HUES6 (cell line): ENCODE measurements around the gene THUMPD2.

Experiments used
- H3K27ac ChIP-seq: 2 replicates; pipeline ENCODE4 v1.7.0; 2013; ENCODE audit warnings: low read depth, mild to moderate bottlenecking, low read length, inconsistent platforms
- H3K27me3 ChIP-seq: 2 replicates; pipeline ENCODE4 v1.6.1; 2013; ENCODE audit warnings: low read length; ENCODE audit not compliant: control insufficient read depth, insufficient read depth
- H3K36me3 ChIP-seq: 2 replicates; pipeline ENCODE4 v1.6.1; 2013; ENCODE audit warnings: low read length; ENCODE audit not compliant: control insufficient read depth, insufficient read depth
- H3K4me1 ChIP-seq: 2 replicates; pipeline ENCODE4 v1.6.1; 2013; ENCODE audit warnings: low read length; ENCODE audit not compliant: control insufficient read depth, insufficient read depth
- H3K4me3 ChIP-seq: 2 replicates; pipeline ENCODE4 v1.5.1; 2013; ENCODE audit warnings: low read depth, low read length
- H3K9ac ChIP-seq: one replicate; pipeline ENCODE4 v1.6.1; 2013; ENCODE audit warnings: mild to moderate bottlenecking, low read length
- H3K9me3 ChIP-seq: 2 replicates; pipeline ENCODE4 v1.6.1; 2013; ENCODE audit warnings: low read depth, low read length; ENCODE audit not compliant: control insufficient read depth, insufficient read depth

Gene THUMPD2

GRCh38 chr2:39719317-39719716 lies 59.7 kb downstream of the THUMPD2 start:
- Histone ChIP-seq H3K9ac (no peak overlapping the region), H3K9me3 (no peaks in the 10 kb centered on the region), H3K36me3 (no peaks in the 10 kb centered on the region), H3K4me1 (peaks cover 14% of the 10 kb centered on the region), H3K27ac (no peak overlapping the region), H3K4me3 (no peak overlapping the region), H3K27me3 (no peaks in the 10 kb centered on the region)

DNA sequence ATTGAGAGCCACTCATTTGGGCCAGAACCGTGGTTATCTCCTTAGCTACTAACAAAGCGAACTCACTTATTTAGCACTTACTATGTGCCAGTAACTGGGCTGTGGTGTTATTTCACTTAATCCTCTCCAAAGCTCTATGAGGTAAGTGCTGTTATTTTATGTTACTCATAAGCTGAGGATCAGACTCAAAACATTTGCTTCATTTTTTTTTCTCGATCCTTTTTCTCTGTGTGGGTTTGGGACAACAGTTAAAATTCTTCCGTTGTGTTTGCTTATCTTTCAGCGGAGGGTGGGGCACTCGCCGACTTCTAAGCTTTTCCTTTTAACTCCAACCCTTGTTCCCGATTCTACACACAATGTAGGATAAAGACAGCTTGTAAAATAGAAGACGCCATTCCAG lies 60.6 kb downstream of the THUMPD2 start:
- H3K27ac ChIP-seq = no peak overlapping the region
- no peaks in the 10 kb centered on the region for H3K27me3 ChIP-seq
- H3K4me3 ChIP-seq = no peak overlapping the region
- H3K4me1 ChIP-seq = peaks cover 10% of the 10 kb centered on the region
- H3K9me3 ChIP-seq = no peaks in the 10 kb centered on the region
- H3K9ac ChIP-seq = no peak overlapping the region
- no peaks in the 10 kb centered on the region for H3K36me3 ChIP-seq

DNA sequence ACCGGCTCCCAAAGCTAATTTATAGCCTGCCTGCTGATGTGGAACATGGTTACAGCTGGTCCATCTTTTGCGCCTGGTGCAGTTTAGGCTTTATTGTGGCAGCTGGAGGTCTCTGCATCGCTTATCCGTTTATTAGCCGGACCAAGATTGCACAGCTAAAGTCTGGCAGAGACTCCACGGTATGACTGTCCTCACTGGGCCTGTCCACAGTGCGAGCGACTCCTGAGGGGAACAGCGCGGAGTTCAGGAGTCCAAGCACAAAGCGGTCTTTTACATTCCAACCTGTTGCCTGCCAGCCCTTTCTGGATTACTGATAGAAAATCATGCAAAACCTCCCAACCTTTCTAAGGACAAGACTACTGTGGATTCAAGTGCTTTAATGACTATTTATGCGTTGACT lies 62.0 kb downstream of the THUMPD2 start:
- H3K4me1 ChIP-seq = peaks cover 9% of the 10 kb centered on the region; the same call in 1 of the 2 replicates
- no peak overlapping the region for H3K4me3 ChIP-seq
- no peaks in the 10 kb centered on the region for H3K36me3 ChIP-seq
- H3K9ac ChIP-seq = no peak overlapping the region
- H3K27ac ChIP-seq = no peak overlapping the region
- no peaks in the 10 kb centered on the region for H3K27me3 ChIP-seq
- H3K9me3 ChIP-seq = no peaks in the 10 kb centered on the region

- no peak overlapping the region for H3K27ac ChIP-seq
- no peaks in the 10 kb centered on the region for H3K36me3 ChIP-seq
- no peak overlapping the region for H3K9ac ChIP-seq
- H3K4me1 ChIP-seq = peaks cover 3% of the 10 kb centered on the region; the same call in 1 of the 2 replicates
- no peaks in the 10 kb centered on the region for H3K9me3 ChIP-seq
- H3K27me3 ChIP-seq = no peaks in the 10 kb centered on the region
- no peak overlapping the region for H3K4me3 ChIP-seq
Observed at GRCh38 chr2:39715822-39716221, 63.2 kb downstream of the THUMPD2 start.

DNA sequence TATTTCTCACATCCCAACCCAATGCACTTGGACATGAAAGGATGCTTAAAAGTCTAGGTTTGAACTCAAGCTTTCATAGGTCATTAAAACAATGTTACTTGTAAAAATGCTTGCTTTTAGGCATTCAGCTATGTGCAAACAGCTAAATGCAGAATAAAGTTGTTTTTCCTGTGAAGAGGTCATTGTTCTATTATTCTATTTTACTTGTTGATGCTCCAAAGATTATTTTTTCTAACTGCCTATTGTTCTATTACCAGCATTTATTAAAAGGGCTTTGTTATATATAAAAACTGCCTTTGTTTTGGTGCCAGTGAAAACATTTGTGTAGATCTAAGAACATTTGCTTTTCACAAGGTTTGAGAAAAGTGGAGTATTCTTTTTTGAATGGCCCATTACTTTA lies 64.0 kb downstream of the THUMPD2 start:
- Histone ChIP-seq H3K4me3 (no peak overlapping the region), H3K27ac (no peak overlapping the region), H3K9ac (no peak overlapping the region), H3K36me3 (no peaks in the 10 kb centered on the region), H3K4me1 (no peaks in the 10 kb centered on the region), H3K9me3 (no peaks in the 10 kb centered on the region), H3K27me3 (no peaks in the 10 kb centered on the region)

- H3K9me3 ChIP-seq = peaks cover 2% of the 10 kb centered on the region; the same call in 1 of the 2 replicates
- H3K36me3 ChIP-seq = no peaks in the 10 kb centered on the region
- no peak overlapping the region for H3K9ac ChIP-seq
- H3K4me3 ChIP-seq = no peak overlapping the region
- no peaks in the 10 kb centered on the region for H3K4me1 ChIP-seq
- no peaks in the 10 kb centered on the region for H3K27me3 ChIP-seq
- no peak overlapping the region for H3K27ac ChIP-seq
Observed at GRCh38 chr2:39712953-39713352, 66.1 kb downstream of the THUMPD2 start.

- Histone ChIP-seq H3K9ac (no peak overlapping the region), H3K4me3 (no peak overlapping the region), H3K4me1 (no peaks in the 10 kb centered on the region), H3K27ac (no peak overlapping the region), H3K36me3 (no peaks in the 10 kb centered on the region), H3K27me3 (no peaks in the 10 kb centered on the region), H3K9me3 (peaks cover 2% of the 10 kb centered on the region; the same call in 1 of the 2 replicates)
Observed at GRCh38 chr2:39710807-39711206, 68.3 kb downstream of the THUMPD2 start.

- no peaks in the 10 kb centered on the region for H3K27me3 ChIP-seq
- no peaks in the 10 kb centered on the region for H3K36me3 ChIP-seq
- H3K27ac ChIP-seq = no peak overlapping the region
- H3K9me3 ChIP-seq = peaks cover 2% of the 10 kb centered on the region; the same call in 1 of the 2 replicates
- no peak overlapping the region for H3K4me3 ChIP-seq
- no peak overlapping the region for H3K9ac ChIP-seq
- no peaks in the 10 kb centered on the region for H3K4me1 ChIP-seq
Observed at GRCh38 chr2:39708003-39708402, 71.1 kb downstream of the THUMPD2 start.

DNA sequence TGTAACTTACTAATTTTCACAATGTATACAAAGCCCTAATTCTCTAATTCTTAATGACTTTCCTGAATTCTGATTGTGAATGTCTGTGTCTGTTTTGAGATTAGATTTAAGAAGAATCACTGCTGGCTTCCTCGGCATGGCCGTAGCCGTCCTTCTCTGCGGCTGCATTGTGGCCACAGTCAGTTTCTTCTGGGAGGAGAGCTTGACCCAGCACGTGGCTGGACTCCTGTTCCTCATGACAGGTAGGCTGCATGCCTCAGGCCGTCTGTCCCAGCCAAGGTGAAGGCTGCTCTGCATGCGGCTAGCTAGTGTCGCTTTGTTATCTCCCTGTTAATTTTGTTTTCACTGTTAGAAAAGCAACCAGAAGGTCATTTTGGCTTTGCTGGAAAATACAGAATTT lies 72.1 kb downstream of the THUMPD2 start:
- H3K9ac ChIP-seq = no peak overlapping the region
- peaks cover 7% of the 10 kb centered on the region for H3K9me3 ChIP-seq
- H3K27ac ChIP-seq = no peak overlapping the region
- H3K4me1 ChIP-seq = no peaks in the 10 kb centered on the region
- no peak overlapping the region for H3K4me3 ChIP-seq
- no peaks in the 10 kb centered on the region for H3K27me3 ChIP-seq
- no peaks in the 10 kb centered on the region for H3K36me3 ChIP-seq

DNA sequence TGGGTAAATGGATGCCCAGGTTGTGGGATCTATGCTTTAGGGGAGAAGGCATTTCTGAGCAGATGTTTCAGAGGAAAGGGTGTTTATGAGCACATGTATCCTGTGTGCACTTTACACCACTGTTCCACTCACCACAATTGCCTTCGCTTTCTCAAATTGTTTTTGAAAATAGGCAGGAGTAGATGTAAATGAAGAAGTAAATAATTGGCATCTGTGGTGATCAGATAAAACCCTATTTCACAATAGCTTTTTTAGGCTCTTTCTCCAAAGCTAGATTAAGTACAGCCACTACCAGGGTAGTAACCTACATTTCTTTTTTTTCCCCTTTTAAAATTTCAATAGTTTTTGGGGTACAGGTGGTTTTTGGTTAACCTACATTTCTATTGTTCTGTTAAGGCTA lies 72.7 kb downstream of the THUMPD2 start:
- H3K9ac ChIP-seq = no peak overlapping the region
- no peaks in the 10 kb centered on the region for H3K4me1 ChIP-seq
- H3K9me3 ChIP-seq = peaks cover 11% of the 10 kb centered on the region

DNA sequence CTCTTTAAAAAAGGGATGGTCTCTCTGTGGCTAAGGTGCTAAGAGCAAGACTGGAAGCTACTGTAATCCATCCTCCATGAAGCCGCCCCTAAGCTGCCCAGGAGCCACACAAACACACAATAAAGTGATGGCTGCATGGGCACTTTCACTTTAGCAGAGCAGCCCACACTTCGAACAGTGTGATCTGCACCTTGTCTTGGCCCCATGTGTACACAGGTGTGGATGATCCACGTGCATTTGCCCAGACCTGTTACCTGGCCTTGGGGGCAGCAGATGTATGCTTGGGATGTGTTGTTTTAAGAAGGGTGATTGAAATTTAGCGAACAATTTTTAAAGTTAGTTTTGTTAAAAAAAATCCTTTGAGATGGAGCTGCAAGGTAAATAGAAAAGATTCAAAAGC lies 73.4 kb downstream of the THUMPD2 start:
- H3K36me3 ChIP-seq = no peaks in the 10 kb centered on the region

More for the DNA sequence above, 72.7 kb downstream of the THUMPD2 start:
- Histone ChIP-seq H3K27me3 (no peaks in the 10 kb centered on the region), H3K27ac (no peak overlapping the region), H3K4me3 (no peak overlapping the region), H3K36me3 (no peaks in the 10 kb centered on the region)

DNA sequence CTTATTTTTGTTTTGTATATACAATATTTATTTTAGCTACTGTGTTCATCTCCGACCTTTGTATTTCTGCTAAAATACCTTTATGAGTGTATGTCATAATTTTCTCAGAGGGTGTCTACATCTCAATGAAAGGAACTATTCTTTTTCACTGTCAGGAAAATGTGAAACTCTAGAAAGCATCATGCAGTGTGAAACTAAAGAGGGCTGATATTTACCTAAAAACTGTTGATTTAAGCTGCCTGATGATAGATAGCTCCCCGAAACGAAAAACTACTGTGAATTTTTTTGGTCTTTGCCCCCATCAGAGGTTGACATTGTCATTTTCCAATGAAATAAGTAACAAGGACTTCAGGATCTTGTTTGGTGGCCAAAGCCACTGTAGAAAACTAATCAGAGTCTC lies 74.5 kb downstream of the THUMPD2 start:
- Histone ChIP-seq H3K4me1 (no peaks in the 10 kb centered on the region), H3K9ac (no peak overlapping the region), H3K27ac (no peak overlapping the region), H3K9me3 (peaks cover 12% of the 10 kb centered on the region), H3K27me3 (no peaks in the 10 kb centered on the region), H3K4me3 (no peak overlapping the region), H3K36me3 (no peaks in the 10 kb centered on the region)

More for the DNA sequence above, 73.4 kb downstream of the THUMPD2 start:
- Histone ChIP-seq H3K27me3 (no peaks in the 10 kb centered on the region), H3K4me3 (no peak overlapping the region), H3K9me3 (peaks cover 12% of the 10 kb centered on the region), H3K9ac (no peak overlapping the region), H3K27ac (no peak overlapping the region), H3K4me1 (no peaks in the 10 kb centered on the region)
